NK-92 (cell line): ENCODE measurements around the gene SIPA1L2.

ENCODE experiments used
- DNase-seq: peaks from one replicate; lab custom pipeline; 2025; ENCODE audit not compliant: unreplicated experiment; lab: John Stamatoyannopoulos, UW

Gene SIPA1L2

GRCh38 chr1:232650418-232650817, 20.5 kb upstream of the SIPA1L2 start:
- DNase-seq, result no peak

DNA sequence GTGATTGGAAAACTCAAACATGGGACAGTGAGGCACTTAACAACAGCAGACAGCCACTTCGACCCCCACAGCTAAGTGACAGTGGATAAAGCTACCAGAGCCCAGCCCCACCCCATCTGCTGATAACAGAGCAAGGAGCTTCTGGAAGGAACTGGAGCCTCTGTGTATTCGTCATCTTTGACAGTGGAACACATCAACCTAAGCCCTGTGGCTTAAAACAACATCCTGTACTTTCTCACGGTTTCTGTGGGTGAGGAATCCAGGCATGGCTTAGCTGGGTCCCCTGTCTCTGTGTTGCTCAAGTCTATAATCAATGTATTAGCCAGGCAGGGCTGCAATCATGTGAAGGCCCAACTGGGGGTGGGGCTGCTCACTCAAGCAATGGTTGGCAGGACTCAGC, 18.4 kb upstream of the SIPA1L2 start:
- no peak for DNase-seq

DNA sequence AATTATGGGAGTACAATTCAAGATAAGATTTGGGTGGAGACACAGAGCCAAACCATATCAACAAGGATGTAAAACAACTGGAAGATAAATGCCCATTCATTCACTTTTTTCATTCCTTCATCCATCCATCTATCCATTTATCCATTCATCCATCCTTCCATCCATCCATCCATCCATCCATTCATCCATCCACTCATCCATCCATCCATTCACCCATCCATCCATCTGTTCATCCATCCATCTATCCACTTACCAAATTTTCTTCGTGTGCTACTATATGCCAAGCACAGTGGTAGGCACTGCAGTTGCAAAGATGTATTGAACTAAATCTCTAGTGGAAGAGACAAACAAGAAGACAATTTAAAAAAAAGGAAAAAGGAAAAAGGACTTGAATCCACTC, 14.3 kb upstream of the SIPA1L2 start:
- no peak for DNase-seq

DNA sequence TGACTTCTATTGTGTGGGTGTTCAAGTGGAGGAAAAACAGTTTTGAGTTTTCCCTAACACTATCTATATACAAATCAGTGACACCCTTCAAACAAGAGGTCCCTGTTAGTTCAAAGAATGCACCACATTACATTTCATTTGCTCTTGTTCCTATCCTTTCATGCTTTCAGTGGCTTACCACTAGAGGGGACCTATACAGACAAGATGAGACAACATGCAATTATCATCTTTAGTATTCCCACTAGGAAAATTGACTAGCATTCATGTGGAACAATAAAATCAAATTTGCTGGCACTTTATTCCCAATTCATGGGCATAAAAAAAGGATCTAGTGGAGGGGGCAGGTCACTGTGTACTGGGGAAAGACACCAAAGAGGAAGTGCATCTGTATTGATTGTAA, 13.3 kb upstream of the SIPA1L2 start:
- DNase-seq, result no peak

DNA sequence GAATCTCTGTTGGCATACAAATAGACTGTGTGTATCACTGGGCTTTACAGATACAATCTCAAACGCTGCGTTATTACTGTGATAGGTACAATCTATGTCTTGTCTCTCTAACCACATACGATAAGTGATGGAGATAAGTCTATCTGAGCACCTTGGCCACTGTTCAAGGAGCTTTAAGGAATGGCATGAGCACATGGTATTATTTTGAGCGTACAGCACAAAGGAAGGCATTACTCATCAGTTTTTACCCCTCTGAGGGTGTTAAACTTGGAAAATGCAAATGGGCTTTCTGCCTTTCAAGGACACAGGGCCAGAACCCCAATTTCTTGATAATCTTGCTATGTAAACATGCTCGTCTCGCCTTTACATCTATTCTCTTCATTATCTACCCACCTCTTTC, 11.6 kb upstream of the SIPA1L2 start:
- no peak for DNase-seq

GRCh38 chr1:232636799-232637198, 6.9 kb upstream of the SIPA1L2 start:
- no peak for DNase-seq

DNA sequence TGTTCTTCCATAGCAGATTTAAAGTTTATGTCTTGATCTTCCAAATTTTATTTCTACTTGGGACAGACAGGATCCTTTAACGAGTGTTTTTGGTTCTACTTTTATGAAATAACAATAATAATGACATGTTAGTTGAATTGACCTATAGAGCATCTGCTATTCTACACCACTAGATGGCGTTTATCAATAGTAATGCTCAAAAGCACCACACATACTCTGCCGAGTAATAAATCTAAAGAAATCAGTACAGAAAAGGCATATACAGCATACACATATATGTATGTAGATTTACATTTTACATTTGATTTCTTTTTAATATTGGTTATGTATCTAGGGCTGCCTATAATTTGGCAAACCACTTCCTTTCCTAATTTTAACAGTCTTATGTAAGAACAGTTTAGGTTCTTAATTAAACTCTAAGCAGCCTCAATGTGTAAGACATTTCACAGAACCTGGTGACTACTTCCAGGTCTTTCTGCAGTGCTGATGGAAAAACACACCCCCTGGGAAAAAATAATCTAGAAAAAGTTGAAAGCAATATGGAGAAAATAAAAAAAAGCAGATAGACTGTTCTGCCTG, 5.9 kb upstream of the SIPA1L2 start:
- DNase-seq, result no peak

GRCh38 chr1:232635279-232635678, 5.3 kb upstream of the SIPA1L2 start:
- DNase-seq, result no peak

DNA sequence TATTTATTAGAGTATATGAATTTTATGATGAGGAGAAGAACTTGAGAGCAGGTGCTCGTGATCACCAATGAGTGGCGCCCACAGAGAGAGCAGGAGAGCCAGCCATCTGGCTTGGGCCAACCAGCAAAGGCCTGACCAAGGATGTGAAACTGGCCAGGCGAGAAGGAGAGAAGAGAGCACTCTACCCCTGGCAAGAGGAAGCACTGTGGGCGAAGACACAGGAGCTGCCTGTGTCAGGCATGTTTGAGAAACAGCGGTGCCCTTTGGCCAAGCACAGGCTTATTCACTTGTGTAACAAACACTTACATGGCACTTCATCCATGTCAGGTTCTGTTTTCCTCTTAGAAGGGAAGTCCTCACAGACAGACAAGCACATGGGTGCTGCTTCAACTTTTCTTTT, 4.2 kb upstream of the SIPA1L2 start:
- no peak for DNase-seq

DNA sequence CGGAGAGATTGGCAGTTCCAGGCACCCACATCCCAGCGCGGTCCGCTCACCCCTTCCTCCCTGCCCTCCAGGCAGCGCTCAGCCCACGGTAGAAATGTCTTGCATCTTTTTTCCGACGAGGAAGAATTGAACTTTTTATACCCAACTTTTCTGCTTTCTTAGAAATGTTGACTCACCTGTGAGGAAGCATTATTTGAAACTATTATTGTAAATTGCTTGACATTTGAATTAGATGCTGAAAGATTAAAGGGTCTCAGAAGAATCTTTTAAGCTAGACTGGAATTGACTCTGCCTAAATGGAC, 912 bp upstream of the SIPA1L2 start:
- DNase-seq, result no peak

- no peak for DNase-seq
These were observed 485 bp downstream of the SIPA1L2 start for GRCh38 chr1:232629250-232630046.

GRCh38 chr1:232628335-232629249, 1.3 kb downstream of the SIPA1L2 start:
- no peak for DNase-seq

GRCh38 chr1:232627645-232628334, 2.1 kb downstream of the SIPA1L2 start:
- no peak for DNase-seq

- DNase-seq, result no peak
These were observed 2.8 kb downstream of the SIPA1L2 start for GRCh38 chr1:232627171-232627570.

DNA sequence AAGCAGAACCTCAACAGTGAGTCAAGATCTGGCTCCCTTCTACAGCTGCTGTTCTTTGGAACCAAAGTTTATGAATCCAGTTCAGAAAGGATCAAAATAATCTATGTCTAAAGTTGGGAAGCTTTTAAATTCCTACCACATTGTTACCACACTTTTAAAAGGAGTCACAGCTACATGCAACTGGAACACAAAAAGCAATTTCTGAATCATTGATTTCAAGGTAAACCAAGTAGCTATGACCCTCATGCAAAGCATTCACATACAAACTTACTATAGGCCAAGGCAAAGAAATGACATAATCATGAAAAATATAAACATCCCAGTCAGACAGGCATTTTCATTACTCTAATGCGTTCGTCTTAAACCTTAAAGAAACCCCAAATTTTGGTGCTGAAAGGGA, 3.5 kb downstream of the SIPA1L2 start:
- no peak for DNase-seq

GRCh38 chr1:232625319-232625868, 4.5 kb downstream of the SIPA1L2 start:
- no peak for DNase-seq

DNA sequence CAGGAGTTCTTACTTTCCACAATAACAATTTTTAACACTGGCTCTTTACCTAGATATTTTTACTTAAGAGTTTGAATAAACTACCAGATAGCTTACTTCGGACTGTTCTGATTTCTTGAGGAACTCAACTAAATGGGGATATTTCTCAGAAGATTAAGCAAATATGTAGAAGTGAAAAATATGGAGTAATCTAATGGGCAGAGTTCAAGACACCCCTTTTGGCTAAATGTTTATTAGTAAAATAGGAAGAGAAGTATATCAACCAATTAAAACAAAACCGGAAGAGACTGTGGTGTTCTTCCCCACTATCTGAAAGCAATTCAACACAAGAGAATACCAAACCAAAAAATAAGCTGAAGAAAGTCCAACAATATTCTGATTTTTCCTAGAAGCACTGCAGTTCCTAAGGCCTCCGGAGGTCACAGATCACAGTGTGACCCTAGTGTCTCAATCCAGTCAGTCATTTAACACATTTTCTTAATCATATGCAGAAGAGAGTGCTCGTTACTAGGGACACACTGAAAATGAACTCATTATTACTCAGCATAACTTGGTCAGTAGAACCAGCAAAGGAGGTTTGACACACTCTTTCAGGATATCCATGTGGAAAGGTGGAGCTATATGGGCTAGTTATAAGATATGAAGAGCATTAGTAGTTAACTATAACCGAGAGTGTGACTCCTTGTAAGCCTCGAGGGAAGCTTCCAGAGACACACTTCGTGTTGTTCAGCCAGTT, 5.2 kb downstream of the SIPA1L2 start:
- no peak for DNase-seq

- no peak for DNase-seq
These were observed 7.0 kb downstream of the SIPA1L2 start for GRCh38 chr1:232622981-232623380.

DNA sequence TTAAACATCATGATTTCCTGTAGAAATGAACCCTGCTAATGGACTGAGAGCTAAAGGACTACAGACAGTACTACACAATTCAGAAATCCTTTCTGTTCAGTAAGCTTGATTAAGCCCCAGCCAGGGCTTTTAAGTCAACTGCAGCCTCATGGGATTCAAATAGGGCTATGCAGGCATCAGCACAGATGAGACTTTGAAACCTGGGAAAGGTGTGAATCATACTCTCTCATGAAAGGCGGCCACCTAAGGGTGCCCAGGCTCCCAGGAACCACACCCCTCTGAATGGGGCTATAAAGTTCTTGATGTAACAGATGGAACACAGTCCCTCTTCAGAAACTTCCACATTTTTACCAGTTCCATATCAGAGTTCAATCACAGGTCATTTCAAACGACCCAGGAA, 7.6 kb downstream of the SIPA1L2 start:
- no peak for DNase-seq

DNA sequence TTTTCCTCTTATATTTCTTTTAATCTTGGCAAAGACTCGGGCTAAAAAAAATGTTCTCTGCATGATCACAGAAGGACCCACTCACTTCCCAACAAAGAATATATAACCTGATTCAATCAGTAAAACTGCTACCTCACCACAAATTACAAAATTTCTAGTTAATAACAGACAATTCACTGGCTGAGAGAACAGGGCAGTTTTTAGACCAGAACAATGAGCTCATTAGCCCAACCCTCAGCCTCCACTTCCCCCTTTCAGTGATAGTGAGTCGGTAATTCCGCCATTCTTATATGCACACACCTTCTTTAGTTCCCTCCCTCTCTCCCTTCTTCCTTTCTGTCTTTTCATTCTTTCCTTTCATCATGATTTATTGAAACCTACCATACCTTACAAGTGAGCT, 8.9 kb downstream of the SIPA1L2 start:
- no peak for DNase-seq
